Measurements from ENCODE around the gene DELE1.
"Not testable (repeated sequence)": the region's sequence is repeated elsewhere in the genome, so short reads cannot be mapped to it uniquely, and the experiment has no call there.

Gene DELE1

GRCh38 chr5:141890429-141890828 lies 33.2 kb upstream of the DELE1 start:
- DNase-seq, result not testable (repeated sequence)

GRCh38 chr5:141897425-141897824 lies 26.2 kb upstream of the DELE1 start:
- no peak for DNase-seq

DNA sequence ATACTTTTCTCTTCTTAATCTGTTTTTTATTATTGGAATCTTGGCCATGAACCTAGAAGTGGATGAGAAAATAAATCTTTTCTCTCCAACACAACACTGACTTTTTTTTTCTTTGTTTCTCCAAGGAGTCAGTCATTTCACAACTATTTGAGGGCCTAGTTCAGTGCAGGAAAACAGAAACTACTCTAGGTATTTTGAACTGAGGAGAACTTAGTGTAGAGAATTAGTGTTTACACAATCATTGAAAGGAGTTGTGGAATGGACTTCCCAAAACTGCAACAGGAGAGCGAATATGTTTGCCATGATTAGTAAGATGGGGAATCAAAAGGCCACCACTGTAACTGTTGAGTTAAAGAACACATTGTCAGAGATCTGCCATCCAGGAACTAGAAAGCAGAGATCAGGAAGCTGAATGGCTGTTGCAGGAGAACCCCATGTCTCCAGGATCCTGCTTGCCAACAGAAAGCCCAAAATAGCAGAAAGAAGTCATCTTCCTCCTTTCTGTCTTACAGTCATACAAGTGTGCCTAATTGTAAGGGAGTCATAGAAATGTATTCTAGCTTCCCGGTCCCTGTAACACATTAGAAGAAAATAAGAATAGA lies 25.1 kb upstream of the DELE1 start:
- DNase-seq, result no peak

DNA sequence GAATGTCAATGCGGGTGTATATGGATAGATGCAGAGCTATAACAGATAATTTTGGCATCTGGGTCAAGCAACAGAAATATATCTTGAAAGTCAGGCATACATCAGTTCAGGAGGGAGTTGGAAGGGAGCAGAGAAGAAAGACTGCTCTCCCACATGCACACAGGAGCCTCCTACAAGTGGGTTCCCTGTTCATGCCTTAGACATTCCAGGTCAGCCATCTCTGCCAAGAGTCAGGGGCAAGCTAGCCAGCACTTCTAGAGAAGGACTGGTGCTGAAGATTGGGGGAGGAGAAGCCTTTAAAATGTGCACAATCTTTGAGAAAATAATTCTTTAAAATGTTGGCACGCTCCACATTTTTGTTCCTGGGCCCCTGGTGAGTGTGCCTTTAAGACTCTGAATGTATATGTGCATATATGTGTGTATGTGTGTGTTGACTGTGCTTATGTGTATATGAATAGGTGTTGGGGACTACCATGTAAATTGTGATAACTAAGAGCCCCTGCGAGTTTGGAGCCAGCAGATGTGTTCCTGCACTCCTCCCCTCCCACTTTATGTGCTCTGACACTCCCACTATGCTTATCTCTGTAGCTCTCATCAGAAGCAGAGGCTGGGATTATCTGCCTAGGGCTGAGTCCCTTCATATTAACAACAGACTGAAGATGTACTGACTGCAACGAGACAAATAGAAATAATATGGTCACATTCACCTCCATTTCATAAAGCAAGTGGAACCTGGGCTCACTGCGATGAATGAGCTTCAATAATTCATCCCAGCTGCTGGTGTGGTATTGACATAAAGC lies 21.5 kb upstream of the DELE1 start:
- DNase-seq, result no peak

DNA sequence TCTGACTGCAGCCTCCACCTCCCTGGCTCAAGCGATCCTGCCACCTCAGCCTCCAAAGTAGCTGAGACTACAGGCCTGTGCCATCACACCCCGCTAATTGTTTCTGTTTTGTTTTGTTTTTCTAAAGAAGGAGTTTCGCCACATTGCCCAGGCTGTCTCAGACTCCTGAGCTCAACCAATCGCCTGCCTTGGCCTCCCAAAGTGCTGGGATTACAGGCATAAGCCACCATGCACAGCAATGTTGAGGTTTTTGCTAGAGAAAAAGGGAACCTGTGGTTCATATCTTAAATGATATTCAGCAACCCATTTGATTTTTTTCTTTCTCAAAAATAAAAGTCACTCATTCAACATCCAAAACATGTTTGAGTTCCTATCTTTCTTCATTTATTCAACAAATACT lies 20.4 kb upstream of the DELE1 start:
- no peak for DNase-seq

DNA sequence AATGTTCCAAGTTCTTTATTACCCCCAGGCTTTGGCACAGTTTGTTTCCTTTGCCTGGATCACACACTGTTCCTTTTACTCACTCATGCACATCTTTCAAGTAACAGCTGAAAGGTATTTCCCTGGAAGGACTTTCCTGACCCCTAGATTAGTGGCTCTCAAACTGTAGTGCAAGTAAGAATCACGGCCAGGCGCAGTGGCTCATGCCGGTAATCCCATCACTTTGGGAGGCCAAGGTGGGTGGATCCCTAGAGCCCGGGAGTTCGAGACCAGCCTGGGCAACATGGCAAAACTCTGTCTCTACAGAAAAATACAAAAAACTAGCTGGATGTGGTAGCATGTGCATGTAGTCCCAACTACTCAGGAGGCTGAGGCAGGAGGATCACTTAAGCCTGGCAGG lies 19.1 kb upstream of the DELE1 start:
- DNase-seq, result no peak

DNA sequence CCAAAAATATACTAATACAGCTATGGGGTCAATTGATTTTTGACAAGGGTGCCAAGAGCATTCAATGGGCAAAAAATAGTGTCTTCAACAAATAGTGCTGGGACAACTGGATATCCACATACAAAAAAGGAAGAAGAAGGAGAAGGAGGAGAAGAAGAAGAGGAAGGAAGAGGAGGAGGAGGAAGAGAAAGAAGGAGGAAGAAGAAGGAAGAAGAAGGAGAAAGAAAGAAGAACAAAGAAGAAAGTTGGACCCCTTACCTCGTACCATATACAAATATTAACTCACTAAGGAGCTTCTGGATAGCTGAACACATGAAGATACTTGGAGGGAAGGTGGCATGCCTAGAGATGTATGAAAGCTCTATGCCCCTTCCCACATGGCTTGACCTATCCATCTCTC lies 17.2 kb upstream of the DELE1 start:
- DNase-seq, result no peak

DNA sequence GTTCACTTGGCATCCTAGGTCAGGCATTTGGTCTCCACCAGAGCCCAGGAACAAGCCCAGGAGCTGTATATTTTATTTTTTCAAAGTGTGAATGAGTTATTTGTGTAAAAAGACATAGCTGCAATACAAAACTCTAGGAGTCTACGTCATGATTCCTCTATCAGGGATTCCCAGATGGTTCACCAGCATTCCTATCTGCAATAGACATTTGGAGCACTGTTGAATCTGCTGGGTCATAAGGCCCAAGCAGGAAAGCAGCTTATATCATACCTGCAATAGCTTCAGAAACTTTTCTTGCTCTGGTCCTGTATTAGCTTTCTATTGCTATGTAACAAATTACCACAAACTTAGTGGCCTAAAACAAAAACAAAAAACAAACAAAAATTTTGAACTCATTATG lies 16.7 kb upstream of the DELE1 start:
- no peak for DNase-seq

DNA sequence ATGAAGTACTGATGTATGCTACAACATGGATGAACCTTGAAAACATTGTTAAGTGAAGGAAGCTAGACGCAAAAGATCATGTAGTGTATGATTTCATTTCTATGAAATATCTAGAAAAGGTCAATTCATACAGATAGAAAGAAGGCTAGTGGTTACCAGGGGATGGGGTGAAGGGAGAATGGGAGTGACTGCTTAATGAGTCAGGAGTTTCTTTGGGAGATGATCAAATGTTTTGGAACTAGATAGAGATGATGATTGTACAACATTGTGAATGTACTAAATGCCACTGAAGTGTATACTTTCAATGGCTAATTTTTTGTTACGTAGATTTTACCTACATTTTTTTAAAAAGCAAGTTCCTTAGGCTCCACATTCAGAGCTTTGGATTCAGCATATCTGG lies 14.9 kb upstream of the DELE1 start:
- DNase-seq, result no peak

- DNase-seq, result no peak
Observed at GRCh38 chr5:141909212-141909611, 14.5 kb upstream of the DELE1 start.

GRCh38 chr5:141910271-141910673 lies 13.4 kb upstream of the DELE1 start:
- no peak for DNase-seq

GRCh38 chr5:141913560-141914198 lies 10.0 kb upstream of the DELE1 start:
- no peak for DNase-seq

DNA sequence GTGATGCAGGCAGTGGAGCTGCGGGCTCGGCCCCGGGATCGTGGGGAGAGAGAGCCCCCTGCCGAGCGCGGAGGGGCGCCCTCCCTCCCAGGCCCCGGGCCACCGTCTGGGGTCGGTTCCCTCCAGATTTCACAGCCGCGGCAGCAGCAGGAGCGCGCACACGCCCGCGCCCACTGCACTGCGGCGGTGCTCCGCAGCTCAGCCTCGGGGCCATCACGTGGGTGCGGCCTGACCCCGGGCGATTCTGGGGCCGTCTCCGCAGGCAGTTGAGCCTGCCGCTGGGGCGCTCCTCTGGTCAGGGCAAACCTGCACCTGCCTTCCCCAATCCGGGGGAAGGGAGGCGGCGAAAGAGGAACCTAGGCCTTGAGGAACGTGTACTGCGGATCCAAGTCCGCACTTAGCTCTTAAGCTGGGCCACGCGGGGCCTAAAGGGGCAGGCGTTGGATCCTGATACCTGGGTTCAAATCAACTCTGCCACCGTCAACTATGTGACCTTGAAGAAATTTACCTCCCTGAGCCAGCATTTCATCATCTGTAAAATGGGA lies 9.4 kb upstream of the DELE1 start:
- no peak for DNase-seq

- no peak for DNase-seq
Observed at GRCh38 chr5:141914797-141915196, 8.9 kb upstream of the DELE1 start.

- DNase-seq, result no peak
Observed at GRCh38 chr5:141915881-141916336, 7.8 kb upstream of the DELE1 start.

GRCh38 chr5:141916522-141916921 lies 7.1 kb upstream of the DELE1 start:
- no peak for DNase-seq

DNA sequence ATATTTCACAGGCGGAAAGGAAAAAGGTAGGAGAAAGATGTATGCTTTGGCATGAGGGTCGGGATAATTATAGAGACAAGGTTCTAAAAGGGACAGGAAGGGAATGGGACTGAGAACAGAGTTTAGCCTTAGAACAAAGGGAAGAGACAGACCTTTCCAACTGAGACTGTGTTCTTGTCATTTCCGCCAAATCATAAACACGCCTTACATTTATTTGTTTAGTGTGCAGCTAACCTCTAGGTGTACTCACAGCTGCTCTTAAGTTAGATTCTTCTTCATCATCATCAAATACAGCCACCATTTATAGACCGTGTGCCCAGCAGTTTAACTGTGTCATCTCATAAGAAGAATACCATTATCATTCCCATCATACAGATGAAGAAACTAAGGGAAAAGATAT lies 5.9 kb upstream of the DELE1 start:
- no peak for DNase-seq

GRCh38 chr5:141919218-141920119 lies 4.2 kb upstream of the DELE1 start:
- DNase-seq, result no peak

DNA sequence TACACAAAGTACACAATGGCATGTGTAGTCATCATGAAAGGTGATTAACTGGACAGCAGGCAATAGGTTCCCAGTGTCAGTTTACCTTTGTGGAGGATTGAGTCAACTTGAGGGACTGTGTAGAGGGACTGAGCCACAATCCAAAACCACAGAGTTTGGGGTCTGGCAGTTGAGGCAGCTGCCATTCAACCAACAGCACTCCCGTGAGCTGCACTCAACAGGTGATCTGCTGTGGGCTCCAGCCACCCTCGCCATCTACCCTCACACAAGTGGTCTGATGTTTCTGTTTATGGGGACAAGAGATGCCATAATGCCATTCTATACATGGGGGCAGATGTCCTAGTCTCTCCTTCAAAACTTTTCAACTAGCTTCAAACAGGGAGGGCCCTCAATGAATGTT lies 2.9 kb upstream of the DELE1 start:
- no peak for DNase-seq

DNA sequence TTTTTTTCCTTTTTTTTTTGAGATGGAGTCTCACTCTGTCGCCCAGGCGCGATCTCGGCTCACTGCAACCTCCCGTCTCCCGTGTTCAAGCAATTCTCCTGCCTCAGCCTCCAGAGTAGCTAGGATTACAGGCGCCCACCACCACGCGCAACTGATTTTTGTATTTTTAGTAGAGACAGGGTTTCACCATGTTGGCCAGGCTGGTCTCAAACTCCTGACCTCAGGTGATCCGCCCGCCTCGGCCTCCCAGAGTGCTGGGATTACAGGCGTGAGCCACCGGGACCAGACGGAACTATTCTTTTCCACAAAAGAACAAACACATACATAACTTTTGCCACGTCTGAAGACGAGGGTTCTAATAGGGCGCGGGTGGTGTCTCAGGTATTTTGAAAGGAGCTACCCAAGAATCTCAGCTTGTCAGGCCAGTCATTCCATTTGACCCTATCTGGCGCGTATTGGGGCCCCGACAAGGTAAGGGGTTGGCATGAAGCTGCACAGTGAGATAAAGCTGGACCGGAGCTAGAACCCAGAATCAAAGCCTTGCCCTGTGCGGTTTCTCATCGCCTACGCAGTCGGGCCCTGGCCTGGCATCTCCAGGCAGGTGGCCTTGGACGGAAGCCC lies 734 bp upstream of the DELE1 start:
- DNase-seq, result not testable (repeated sequence)

- no peak for DNase-seq
Observed at GRCh38 chr5:141926434-141926833, 2.8 kb downstream of the DELE1 start.

- DNase-seq, result no peak
Observed at GRCh38 chr5:141928051-141928450, 4.4 kb downstream of the DELE1 start.
